GM20431 (cell line): Measurements from ENCODE around the gene MTR.

Experiments
- in situ Hi-C: fragments of 300-500 bp; cut with MseI, MboI; formaldehyde crosslinking; loops from one replicate; pipeline ENCODE4 v1.15.0; 2020; ENCODE audit warnings: low sequenced_read_pairs; ENCODE audit not compliant: unreplicated experiment

MTR gene

DNA sequence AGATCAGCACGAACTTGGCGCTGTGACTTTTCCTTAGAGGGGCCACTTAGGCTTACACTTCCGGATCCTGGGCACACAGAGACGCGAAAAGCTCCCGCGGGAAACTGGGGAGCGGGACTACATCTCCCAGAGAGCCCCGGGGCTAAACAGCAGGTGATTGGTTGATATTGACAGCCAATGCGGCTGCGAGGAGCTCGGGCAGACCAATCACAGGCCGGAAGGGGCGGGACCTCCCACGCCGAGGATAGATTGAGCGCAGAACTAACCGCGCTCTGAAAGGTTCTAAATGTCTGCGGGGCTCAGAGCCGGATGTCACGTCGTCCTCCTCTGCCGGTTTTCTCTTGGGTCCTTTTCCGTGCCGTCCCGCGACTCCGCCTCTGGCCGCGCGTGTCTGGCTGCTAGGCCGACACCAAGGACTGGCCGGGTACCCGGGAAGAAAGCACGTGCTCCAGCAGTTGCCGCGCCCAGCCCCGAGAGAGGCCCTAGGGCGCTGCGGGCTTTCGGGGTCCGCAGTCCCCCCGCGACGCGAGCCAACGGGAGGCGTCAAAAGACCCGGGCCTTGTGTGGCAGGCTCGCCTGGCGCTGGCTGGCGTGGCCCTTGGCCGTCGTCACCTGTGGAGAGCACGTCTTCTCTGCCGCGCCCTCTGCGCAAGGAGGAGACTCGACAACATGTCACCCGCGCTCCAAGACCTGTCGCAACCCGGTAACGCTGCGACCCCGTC is at the start of gene MTR:
TSS of gene MTR (plus strand) at position 258 of the 722 bp plus-strand sequence. CDS start at position 670, 412 bp downstream.
- in situ Hi-C loops, result no loop called here

DNA sequence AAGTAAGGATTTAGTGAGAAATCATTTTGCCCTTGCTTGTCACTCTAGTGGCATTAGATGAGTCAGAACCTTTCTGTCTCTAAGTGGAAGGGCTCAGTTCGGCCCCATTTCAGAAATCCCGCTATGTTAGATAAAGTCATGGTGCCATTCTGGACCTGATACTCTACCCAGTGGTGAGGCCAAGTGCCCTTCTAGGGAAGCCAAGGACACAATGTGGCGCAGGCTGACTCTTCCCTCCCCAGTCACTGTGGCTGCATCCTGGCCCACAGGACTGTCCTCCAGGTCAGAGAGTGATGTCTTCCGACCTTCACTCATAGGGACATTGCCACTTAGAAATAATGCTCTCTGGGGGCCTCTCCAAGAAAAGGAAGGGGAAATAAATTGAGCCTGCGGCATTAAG is 48.3 kb upstream of the MTR start:
- in situ Hi-C loops, result no loop called here

DNA sequence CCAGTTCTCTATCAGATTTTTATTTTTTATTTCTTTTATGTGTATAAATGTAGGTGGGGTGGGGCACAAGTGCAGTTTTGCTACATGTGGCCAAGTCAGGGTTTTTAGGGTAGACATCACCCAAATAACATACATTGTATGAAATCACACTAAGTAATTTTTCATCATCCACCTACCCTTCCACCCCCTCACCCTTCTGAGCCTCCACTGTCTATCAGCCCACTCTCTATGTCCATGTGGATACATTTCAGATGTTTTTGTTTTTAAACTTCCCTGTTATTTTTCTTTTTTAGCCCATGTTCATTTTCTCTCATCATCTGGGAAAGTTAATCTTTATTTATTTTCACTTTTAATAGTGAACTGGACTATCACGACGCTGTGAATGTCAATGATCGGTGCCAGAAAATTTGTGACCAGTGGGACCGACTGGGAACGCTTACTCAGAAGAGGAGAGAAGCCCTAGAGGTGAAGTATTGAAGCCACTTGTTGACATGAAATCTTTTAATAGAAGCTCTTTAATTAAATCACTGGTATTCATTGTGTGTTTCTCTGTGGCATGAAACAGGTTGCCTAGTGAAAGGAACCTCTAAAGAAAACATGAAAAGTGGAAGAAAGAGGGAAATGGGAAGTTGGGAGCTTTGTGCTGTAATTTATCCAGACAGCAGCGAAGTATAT is 47.6 kb upstream of the MTR start:
- in situ Hi-C loops, result no loop called here

DNA sequence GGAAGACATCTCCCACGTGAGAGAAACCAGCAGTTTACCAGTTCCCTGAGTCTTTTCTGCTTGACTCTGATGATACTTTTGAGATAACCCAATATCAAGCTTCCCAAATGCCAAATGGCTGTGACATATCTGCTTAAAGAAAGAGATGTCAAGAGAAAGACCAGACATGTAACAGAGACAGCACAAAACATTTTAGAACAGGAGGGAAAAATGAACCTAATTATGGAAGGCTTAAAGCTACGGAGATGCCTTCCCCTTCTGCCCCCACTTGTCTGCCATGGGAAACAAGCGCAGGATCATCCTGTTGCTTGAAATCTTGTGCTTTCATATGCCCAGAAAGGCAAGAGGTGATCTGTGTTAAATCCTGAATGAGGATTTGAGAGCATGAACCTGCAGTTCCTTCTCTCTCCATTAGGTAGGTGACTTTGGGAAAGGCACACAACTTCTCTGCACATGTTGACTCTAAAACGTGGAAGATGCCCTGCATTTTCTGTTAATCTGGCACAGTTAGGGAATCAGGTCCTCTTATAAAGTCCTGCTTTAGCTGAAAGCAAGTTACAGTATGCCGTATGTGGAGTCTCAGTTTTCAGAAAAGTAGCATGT is 46.7 kb upstream of the MTR start:
- in situ Hi-C loops, result no loop called here

DNA sequence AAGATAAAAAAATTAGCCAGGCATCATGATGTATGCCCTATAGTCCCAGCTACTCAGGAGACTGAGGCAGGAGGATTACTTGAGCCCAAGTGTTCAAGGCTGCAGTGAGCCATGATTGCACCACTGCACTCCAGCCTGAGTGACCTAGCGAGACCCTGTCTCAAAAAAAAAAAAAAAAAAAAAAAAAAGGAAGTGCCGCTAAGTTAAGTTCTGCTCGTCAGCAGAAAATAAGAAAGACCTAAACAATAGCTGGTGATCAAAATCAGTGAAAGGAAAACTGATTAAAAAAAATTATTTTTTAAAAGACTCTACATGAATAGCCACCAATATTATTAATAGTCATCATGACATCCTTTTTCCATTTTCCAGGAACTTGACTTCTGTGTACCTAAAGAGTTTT is 44.2 kb upstream of the MTR start:
- in situ Hi-C loops, result loop anchor here (25.0 kb wide), 1 partner anchor 111 kb away; no protein-coding TSS in a partner anchor

DNA sequence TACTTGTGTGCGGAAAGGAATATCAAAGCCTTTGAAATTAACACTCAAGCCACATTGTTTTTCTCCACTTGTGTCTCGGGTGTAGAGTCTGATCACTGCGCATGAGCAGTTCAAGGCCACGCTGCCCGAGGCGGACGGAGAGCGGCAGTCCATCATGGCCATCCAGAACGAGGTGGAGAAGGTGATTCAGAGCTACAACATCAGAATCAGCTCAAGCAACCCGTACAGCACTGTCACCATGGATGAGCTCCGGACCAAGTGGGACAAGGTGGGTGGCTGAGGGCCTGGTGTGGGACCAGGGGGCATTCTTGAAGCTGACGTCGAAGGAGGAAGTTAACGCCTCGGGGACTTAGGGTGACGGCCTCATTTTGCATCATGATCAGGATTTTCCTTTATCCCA is 43.7 kb upstream of the MTR start:
- in situ Hi-C loops, result loop anchor here (25.0 kb wide), 1 partner anchor 111 kb away; no protein-coding TSS in a partner anchor

DNA sequence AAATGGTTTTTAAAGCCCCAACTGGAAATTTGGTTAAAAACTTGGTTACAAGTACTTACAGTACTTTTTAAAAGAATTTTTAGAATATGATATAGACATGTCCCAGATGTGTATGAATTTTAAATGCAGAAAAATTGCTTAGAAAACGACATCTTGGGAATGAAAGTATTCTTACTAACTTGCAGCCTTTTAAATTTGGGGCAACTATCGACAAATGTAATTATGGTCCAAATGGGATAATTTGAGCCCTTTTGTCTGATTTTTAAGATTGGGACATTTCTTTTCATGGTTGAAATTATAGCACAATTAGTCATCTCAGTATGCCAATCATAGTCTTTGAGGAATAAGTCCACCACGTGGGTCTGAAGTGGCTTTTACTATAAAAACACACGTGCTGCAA is 43.2 kb upstream of the MTR start:
- in situ Hi-C loops, result loop anchor here (25.0 kb wide), 1 partner anchor 110 kb away; no protein-coding TSS in a partner anchor

DNA sequence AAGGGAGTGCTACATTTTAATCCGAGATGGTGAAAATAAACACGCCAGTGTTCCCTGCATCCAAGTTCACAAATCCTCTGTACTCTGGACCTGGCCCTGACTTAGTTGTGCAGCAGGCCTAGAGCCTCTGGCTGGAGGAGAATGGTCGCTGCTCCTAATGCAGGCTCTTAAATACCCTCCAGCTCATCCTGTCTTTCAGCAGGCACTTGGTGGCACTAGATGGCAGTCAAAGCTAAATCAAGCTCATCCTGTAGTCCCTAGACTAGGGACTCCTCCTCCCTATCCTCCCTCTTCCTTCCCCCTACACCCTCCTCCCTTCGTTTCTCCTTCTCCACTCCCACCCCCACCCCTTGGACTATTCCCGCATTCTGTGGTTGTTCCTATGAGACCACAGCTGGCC is 41.6 kb upstream of the MTR start:
- in situ Hi-C loops, result loop anchor here (25.0 kb wide), 1 partner anchor 109 kb away; no protein-coding TSS in a partner anchor

DNA sequence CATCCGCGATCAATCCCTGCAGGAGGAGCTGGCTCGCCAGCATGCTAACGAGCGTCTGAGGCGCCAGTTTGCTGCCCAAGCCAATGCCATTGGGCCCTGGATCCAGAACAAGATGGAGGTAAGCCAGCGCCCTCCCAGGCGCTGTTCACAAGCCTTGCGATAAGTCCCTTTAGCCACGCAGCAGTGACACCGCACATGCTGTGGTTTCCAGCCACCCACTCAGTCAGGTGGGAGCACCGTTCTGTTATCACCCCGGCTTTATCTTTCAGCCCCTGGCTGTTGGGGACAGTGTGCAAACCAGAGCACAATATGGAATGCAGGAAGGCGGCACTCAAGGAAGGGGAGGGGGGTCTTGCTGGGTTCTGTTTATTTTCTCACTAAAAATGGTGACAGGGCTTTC is 41.1 kb upstream of the MTR start:
- in situ Hi-C loops, result loop anchor here (25.0 kb wide), 1 partner anchor 108 kb away; no protein-coding TSS in a partner anchor

DNA sequence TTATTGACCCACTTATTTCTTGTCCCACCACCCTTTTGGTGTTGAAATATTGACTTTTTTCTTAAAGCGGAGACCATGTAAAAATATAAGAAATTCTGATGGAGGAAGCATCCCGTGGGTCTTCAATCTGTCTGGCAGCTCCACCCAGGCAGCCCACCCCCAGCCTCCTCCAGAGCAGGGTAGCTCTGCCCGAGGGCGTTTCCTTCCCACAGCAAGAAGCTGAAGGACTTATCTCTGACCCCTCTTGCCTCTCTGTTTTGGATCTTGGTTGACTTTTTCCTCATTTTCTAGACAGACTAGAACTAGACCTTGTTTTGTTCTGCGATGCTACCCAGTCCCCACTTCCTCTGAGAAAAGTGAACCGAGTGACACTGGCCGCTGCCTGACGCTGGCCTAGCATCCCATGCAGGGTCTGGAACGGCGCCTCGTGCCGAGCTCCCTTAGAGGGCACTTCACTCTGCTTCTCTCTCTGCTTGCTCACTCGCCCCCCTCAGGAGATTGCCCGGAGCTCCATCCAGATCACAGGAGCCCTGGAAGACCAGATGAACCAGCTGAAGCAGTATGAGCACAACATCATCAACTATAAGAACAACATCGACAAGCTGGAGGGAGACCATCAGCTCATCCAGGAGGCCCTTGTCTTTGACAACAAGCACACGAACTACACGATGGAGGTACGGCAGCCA is 40.4 kb upstream of the MTR start:
- in situ Hi-C loops, result loop anchor here (25.0 kb wide), 1 partner anchor 108 kb away; no protein-coding TSS in a partner anchor

DNA sequence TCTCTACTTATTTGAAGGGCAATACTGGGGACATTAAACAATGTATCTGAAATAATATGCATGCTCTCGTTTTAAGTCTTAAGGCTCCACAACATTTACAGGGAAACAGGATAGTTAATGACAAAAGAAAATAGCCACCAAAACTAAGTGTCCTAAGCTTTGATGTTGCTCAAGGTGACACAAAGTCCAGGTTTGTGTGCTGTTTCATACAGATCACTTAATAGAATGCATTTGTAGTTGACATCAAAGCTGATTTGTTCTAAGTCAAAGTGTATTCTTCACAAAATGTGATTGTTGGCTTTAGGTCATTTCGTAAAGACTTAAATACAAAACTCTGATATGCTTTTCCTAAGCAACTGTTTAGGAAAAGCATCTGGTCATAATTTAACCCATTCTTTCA is 37.5 kb upstream of the MTR start:
- in situ Hi-C loops, result loop anchor here (25.0 kb wide), 1 partner anchor 105 kb away; no protein-coding TSS in a partner anchor

DNA sequence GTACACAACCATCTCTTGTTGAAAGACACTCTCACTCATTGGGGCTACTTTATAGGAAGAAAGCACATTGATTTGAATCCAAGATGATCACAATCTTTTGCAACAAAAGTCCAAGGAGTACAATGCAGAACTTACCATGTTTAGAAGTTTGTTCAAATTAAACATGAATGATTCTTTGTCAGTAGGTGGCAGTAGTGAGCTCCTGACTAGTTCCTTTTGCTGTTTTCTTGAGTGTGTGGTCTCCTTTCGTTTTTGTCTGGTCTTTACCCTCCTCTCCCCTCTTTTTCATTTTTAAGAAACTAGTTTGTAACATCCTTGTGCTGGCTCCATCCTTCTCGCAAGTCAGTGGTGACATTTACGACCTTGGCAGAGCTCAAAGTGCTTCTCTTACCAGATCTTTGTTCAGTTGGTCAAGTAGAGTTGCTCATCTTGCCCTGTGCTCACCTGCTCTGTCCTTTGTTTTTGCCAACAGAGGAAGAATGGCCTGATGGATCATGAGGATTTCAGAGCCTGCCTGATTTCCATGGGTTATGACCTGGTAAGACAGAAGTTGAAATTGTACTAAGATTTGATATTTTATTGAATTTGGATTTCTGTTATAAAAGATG is 35.7 kb upstream of the MTR start:
- in situ Hi-C loops, result loop anchor here (25.0 kb wide), 1 partner anchor 103 kb away; no protein-coding TSS in a partner anchor

DNA sequence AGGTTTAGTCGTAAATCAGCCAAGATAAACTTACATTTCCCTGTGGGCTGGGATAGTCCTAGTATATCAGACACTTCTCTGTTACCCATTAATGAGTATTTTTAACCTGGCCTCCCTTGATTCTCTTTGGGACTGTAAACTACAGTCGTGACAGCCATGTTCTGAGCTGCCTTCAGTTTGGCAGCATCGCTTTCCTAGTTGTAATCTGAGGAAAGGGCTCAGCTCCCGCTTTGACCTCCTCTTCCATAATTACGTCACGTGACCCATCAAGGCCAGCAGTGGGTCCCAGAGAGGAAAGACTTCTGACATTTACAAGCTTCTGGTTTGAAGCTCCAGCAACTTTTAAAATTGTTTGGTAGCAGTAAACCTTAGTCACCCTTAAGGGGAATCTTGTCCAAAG is 34.6 kb upstream of the MTR start:
- in situ Hi-C loops, result loop anchor here (25.0 kb wide), 1 partner anchor 102 kb away; no protein-coding TSS in a partner anchor

DNA sequence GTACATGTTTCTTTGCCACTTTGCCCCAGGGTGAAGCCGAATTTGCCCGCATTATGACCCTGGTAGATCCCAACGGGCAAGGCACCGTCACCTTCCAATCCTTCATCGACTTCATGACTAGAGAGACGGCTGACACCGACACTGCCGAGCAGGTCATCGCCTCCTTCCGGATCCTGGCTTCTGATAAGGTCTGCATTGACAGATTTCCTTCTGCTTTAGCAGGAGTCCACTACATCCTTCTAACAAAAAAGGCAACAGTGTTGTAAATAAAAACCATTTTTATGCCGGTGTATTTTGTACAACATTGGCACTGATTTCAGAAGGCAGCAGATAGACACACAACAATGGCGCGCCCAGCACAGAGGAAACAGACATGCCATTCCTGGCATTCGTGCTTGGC is 34.1 kb upstream of the MTR start:
- in situ Hi-C loops, result loop anchor here (25.0 kb wide), 1 partner anchor 101 kb away; no protein-coding TSS in a partner anchor

DNA sequence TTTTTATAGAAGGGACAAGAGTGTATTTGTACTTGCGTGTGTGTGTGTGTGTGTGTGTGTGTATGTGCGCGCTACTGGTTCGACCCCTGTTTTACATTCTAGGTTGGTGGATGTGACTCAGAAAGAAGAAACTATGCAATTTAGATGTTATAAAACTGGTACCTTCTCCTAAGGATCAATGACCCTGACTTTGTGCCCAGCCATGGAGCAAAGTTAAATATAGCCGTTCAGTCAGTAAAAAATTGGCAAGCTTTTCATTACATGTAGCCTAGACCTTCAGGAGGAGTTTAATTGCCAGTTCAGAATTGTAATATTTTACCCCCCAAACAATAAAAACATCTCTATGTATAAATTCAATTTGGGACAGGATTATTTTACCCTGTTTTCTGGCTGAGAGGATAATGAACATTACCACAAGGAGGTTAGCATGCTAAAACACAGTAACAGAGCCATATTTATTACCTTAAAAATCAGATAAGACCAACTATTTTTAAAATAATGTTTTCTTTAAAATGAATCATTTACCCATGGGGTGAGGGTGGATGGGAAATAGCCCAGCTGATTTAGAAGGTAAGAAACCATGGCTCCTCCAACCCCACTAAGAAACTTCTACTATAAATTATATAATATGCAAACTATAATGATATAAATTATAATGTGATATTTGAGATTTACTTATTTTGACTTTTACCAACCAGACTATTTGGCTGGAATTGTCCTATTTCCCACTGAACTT is 33.5 kb upstream of the MTR start:
- in situ Hi-C loops, result loop anchor here (25.0 kb wide), 1 partner anchor 101 kb away; no protein-coding TSS in a partner anchor

DNA sequence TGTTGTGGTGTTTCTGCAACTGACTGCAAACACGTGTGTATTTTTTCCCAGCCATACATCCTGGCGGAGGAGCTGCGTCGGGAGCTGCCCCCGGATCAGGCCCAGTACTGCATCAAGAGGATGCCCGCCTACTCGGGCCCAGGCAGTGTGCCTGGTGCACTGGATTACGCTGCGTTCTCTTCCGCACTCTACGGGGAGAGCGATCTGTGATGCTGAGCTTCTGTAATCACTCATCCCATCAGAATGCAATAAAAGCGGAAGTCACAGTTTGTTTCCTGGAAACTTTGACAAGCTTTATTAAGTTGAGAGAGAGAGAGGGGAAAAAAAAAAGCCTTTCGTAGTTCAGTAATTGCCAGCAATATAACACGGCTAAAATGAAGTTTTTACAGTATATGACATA is 32.7 kb upstream of the MTR start:
- in situ Hi-C loops, result loop anchor here (25.0 kb wide), 1 partner anchor 100 kb away; no protein-coding TSS in a partner anchor

DNA sequence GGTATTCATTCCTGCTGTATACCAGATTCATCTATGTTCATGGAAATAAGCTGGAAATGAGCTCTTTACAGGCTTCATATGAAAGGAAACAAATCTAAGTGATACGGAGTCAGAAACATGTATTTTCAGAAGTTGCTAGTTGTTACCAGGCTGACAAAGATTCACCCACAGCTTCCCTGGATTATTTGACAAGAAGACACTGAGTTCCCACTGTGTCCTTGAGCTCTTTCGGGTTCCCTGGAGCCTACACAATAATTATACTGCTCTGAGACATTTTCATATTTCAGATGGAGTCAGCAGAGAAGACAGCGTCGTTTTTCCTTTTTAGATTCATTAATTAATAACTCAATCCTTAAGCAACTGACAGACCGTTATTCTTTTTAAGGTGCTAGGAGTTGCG is 29.3 kb upstream of the MTR start:
- in situ Hi-C loops, result loop anchor here (25.0 kb wide), 1 partner anchor 96 kb away; no protein-coding TSS in a partner anchor

DNA sequence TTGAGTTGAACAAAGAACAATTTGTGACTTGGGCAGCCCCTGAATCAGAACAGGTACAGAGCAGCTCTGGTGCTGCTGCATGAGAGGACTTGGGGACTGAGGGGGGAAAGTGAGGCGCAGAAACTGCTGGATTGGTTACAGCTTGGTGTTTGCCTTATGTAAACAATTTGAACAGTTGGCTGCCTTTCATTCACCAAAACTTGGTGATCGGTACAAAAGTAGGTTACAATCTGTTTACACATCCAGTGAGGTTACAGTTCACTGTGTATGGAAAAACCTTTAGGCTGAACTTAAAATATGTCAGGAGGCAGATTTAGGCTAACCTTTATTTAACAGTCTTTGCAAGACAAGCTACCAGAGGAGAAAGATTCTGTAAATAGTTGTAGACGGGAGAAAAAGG is 28.6 kb upstream of the MTR start:
- in situ Hi-C loops, result loop anchor here (25.0 kb wide), 1 partner anchor 96 kb away; no protein-coding TSS in a partner anchor

DNA sequence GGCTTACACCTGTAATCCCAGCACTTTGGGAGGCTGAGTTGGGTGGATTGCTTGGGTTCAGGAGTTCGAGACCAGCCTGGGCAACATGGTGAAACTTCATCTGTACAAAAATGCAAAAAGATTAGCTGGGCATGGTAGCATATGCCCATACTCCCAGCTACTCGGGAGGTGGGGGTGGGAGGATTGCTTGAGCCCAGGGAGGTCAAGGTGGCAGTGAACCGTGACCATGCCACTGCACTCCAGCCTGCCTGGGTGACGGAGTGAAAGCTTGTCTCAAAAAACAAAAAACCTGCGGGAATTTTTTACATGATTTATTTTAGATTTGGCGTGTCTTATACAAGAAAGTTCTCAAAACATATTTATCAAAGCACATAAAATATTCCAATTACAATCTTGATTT is 27.8 kb upstream of the MTR start:
- in situ Hi-C loops, result loop anchor here (25.0 kb wide), 1 partner anchor 95 kb away; no protein-coding TSS in a partner anchor
